ENCODE measurements around the gene CACNA1H. TPM values are rescaled to one million over a fixed set of nuclear protein-coding genes. Genes with fewer than 3 reads are reported as not detected.

The CACNA1H gene
- polyA plus RNA-seq, 1 experiment = 0.37 TPM

- Histone ChIP-seq H3K27me3 (ENCODE audit: control insufficient read depth, insufficient read depth, low read length) (no peaks in the 10 kb centered on the region), H3K36me3 (ENCODE audit: control insufficient read depth, insufficient read depth, low read length) (no peaks in the 10 kb centered on the region), H3K4me3 (ENCODE audit: low read depth, low read length) (no peak overlapping the region)
- CTCF ChIA-PET = no interaction called here
- no peak for DNase-seq (ENCODE audit: low read depth)
- TF ChIP-seq CTCF (IDR thresholded peaks at IDR 0.05; ENCODE audit: insufficient read depth, low read depth, low read length) = no peak
- POLR2A ChIA-PET = no interaction called here
Observed at GRCh38 chr16:1213231-1213630, 60.3 kb downstream of the CACNA1H start.

- POLR2A ChIA-PET = no interaction called here
- no peak for DNase-seq (ENCODE audit: low read depth)
- H3K36me3 ChIP-seq (ENCODE audit: control insufficient read depth, insufficient read depth, low read length) = no peaks in the 10 kb centered on the region
- no peak overlapping the region for H3K4me3 ChIP-seq (ENCODE audit: low read depth, low read length)
- no peak for TF ChIP-seq CTCF (IDR thresholded peaks at IDR 0.05; ENCODE audit: insufficient read depth, low read depth, low read length)
- CTCF ChIA-PET = no interaction called here
- H3K27me3 ChIP-seq (ENCODE audit: control insufficient read depth, insufficient read depth, low read length) = no peaks in the 10 kb centered on the region
Observed at GRCh38 chr16:1213796-1214372, 61.0 kb downstream of the CACNA1H start.

- DNase-seq (ENCODE audit: low read depth) = no peak
- H3K27me3 ChIP-seq (ENCODE audit: control insufficient read depth, insufficient read depth, low read length) = no peaks in the 10 kb centered on the region
- no peak overlapping the region for H3K4me3 ChIP-seq (ENCODE audit: low read depth, low read length)
- TF ChIP-seq CTCF (IDR thresholded peaks at IDR 0.05; ENCODE audit: insufficient read depth, low read depth, low read length) = no peak
- CTCF ChIA-PET = interaction anchor here (1.1 kb wide), 1 partner anchor 84 kb away, joined by 3 read pairs; no protein-coding TSS in a partner anchor
- POLR2A ChIA-PET = no interaction called here
- H3K36me3 ChIP-seq (ENCODE audit: control insufficient read depth, insufficient read depth, low read length) = no peaks in the 10 kb centered on the region
Observed at GRCh38 chr16:1214719-1215118, 61.8 kb downstream of the CACNA1H start.

GRCh38 chr16:1215574-1216295, 62.8 kb downstream of the CACNA1H start:
- no peak for TF ChIP-seq CTCF (IDR thresholded peaks at IDR 0.05; ENCODE audit: insufficient read depth, low read depth, low read length)
- ChIA-PET CTCF (interaction anchor here (1.1 kb wide), 1 partner anchor 83 kb away, joined by 3 read pairs; no protein-coding TSS in a partner anchor), POLR2A (no interaction called here)
- Histone ChIP-seq H3K36me3 (ENCODE audit: control insufficient read depth, insufficient read depth, low read length) (no peaks in the 10 kb centered on the region), H3K27me3 (ENCODE audit: control insufficient read depth, insufficient read depth, low read length) (no peaks in the 10 kb centered on the region), H3K4me3 (ENCODE audit: low read depth, low read length) (no peak overlapping the region)
- DNase-seq (ENCODE audit: low read depth) = no peak

- no peak for DNase-seq (ENCODE audit: low read depth)
- H3K4me3 ChIP-seq (ENCODE audit: low read depth, low read length) = no peak overlapping the region
- TF ChIP-seq CTCF (IDR thresholded peaks at IDR 0.05; ENCODE audit: insufficient read depth, low read depth, low read length) = no peak
- POLR2A ChIA-PET = no interaction called here
- H3K36me3 ChIP-seq (ENCODE audit: control insufficient read depth, insufficient read depth, low read length) = no peaks in the 10 kb centered on the region
- CTCF ChIA-PET = no interaction called here
- H3K27me3 ChIP-seq (ENCODE audit: control insufficient read depth, insufficient read depth, low read length) = no peaks in the 10 kb centered on the region
Observed at GRCh38 chr16:1216296-1216619, 63.4 kb downstream of the CACNA1H start.
